ENCODE data around the gene POU2AF2.
A peak's percentile ranks its signal among the peaks of the same experiment; 100 is the strongest.

The POU2AF2 gene

GRCh38 chr11:111225881-111226280, 19.6 kb upstream of the POU2AF2 start:
- in situ Hi-C loops (cut with HindIII; ENCODE audit: low pct_unique_long_range_greater_than_20kb, low sequenced_read_pairs): no loop called here
- TF ChIP-seq JUND (IDR thresholded peaks at IDR 0.05; ENCODE audit: low read depth): no peak
- no peak for DNase-seq (ENCODE audit: low read depth in 1 of 2, low spot score in 1 of 2)

- in situ Hi-C loops (cut with HindIII; ENCODE audit: low pct_unique_long_range_greater_than_20kb, low sequenced_read_pairs): no loop called here
- no peak for TF ChIP-seq JUND (IDR thresholded peaks at IDR 0.05; ENCODE audit: low read depth)
- no peak for DNase-seq (ENCODE audit: low read depth in 1 of 2, low spot score in 1 of 2)
Observed at GRCh38 chr11:111229604-111230003, 15.9 kb upstream of the POU2AF2 start.

- TF ChIP-seq JUND (IDR thresholded peaks at IDR 0.05; ENCODE audit: low read depth): no peak
- in situ Hi-C loops (cut with HindIII; ENCODE audit: low pct_unique_long_range_greater_than_20kb, low sequenced_read_pairs): no loop called here
- DNase-seq (ENCODE audit: low read depth in 1 of 2, low spot score in 1 of 2): no peak
Observed at GRCh38 chr11:111230122-111230465, 15.4 kb upstream of the POU2AF2 start.

- in situ Hi-C loops (cut with HindIII; ENCODE audit: low pct_unique_long_range_greater_than_20kb, low sequenced_read_pairs): no loop called here
- no peak for TF ChIP-seq JUND (IDR thresholded peaks at IDR 0.05; ENCODE audit: low read depth)
- DNase-seq (ENCODE audit: low read depth in 1 of 2, low spot score in 1 of 2): no peak
Observed at GRCh38 chr11:111231836-111232235, 13.7 kb upstream of the POU2AF2 start.

GRCh38 chr11:111236383-111236782, 9.1 kb upstream of the POU2AF2 start:
- in situ Hi-C loops (cut with HindIII; ENCODE audit: low pct_unique_long_range_greater_than_20kb, low sequenced_read_pairs): no loop called here
- no peak for TF ChIP-seq JUND (IDR thresholded peaks at IDR 0.05; ENCODE audit: low read depth)

GRCh38 chr11:111237926-111238325, 7.6 kb upstream of the POU2AF2 start:
- in situ Hi-C loops (cut with HindIII; ENCODE audit: low pct_unique_long_range_greater_than_20kb, low sequenced_read_pairs): no loop called here
- no peak for DNase-seq (ENCODE audit: low read depth in 1 of 2, low spot score in 1 of 2)
- TF ChIP-seq JUND (IDR thresholded peaks at IDR 0.05; ENCODE audit: low read depth): no peak

More at GRCh38 chr11:111236383-111236782, 9.1 kb upstream of the POU2AF2 start:
- DNase-seq (ENCODE audit: low read depth in 1 of 2, low spot score in 1 of 2): no peak

GRCh38 chr11:111246956-111247355, 1.4 kb downstream of the POU2AF2 start:
- no peak for TF ChIP-seq JUND (IDR thresholded peaks at IDR 0.05; ENCODE audit: low read depth)
- in situ Hi-C loops (cut with HindIII; ENCODE audit: low pct_unique_long_range_greater_than_20kb, low sequenced_read_pairs): no loop called here
- DNase-seq (ENCODE audit: low read depth in 1 of 2, low spot score in 1 of 2): no peak

- DNase-seq (ENCODE audit: low read depth in 1 of 2, low spot score in 1 of 2): no peak
- in situ Hi-C loops (cut with HindIII; ENCODE audit: low pct_unique_long_range_greater_than_20kb, low sequenced_read_pairs): no loop called here
- TF ChIP-seq JUND (IDR thresholded peaks at IDR 0.05; ENCODE audit: low read depth): no peak
Observed at GRCh38 chr11:111250936-111251335, 5.4 kb downstream of the POU2AF2 start.

- no peak for TF ChIP-seq JUND (IDR thresholded peaks at IDR 0.05; ENCODE audit: low read depth)
Observed at GRCh38 chr11:111253131-111253530, 7.6 kb downstream of the POU2AF2 start.

GRCh38 chr11:111253630-111254029, 8.1 kb downstream of the POU2AF2 start:
- TF ChIP-seq JUND (IDR thresholded peaks at IDR 0.05; ENCODE audit: low read depth): no peak
- no peak for DNase-seq (ENCODE audit: low read depth in 1 of 2, low spot score in 1 of 2)
- in situ Hi-C loops (cut with HindIII; ENCODE audit: low pct_unique_long_range_greater_than_20kb, low sequenced_read_pairs): no loop called here

More at GRCh38 chr11:111253131-111253530, 7.6 kb downstream of the POU2AF2 start:
- in situ Hi-C loops (cut with HindIII; ENCODE audit: low pct_unique_long_range_greater_than_20kb, low sequenced_read_pairs): no loop called here
- peak in 1 of 2 experiments; percentile 81 for DNase-seq (ENCODE audit: low read depth in 1 of 2, low spot score in 1 of 2)

- in situ Hi-C loops (cut with HindIII; ENCODE audit: low pct_unique_long_range_greater_than_20kb, low sequenced_read_pairs): no loop called here
- no peak for TF ChIP-seq JUND (IDR thresholded peaks at IDR 0.05; ENCODE audit: low read depth)
- DNase-seq (ENCODE audit: low read depth in 1 of 2, low spot score in 1 of 2): no peak
Observed at GRCh38 chr11:111258046-111258445, 12.5 kb downstream of the POU2AF2 start.

- DNase-seq (ENCODE audit: low read depth in 1 of 2, low spot score in 1 of 2): no peak
- TF ChIP-seq JUND (IDR thresholded peaks at IDR 0.05; ENCODE audit: low read depth): no peak
- in situ Hi-C loops (cut with HindIII; ENCODE audit: low pct_unique_long_range_greater_than_20kb, low sequenced_read_pairs): no loop called here
Observed at GRCh38 chr11:111259896-111260295, 14.4 kb downstream of the POU2AF2 start.

- in situ Hi-C loops (cut with HindIII; ENCODE audit: low pct_unique_long_range_greater_than_20kb, low sequenced_read_pairs): no loop called here
- no peak for TF ChIP-seq JUND (IDR thresholded peaks at IDR 0.05; ENCODE audit: low read depth)
- DNase-seq (ENCODE audit: low read depth in 1 of 2, low spot score in 1 of 2): no peak
Observed at GRCh38 chr11:111260811-111261210, 15.3 kb downstream of the POU2AF2 start.

- in situ Hi-C loops (cut with HindIII; ENCODE audit: low pct_unique_long_range_greater_than_20kb, low sequenced_read_pairs): no loop called here
- TF ChIP-seq JUND (IDR thresholded peaks at IDR 0.05; ENCODE audit: low read depth): no peak
- no peak for DNase-seq (ENCODE audit: low read depth in 1 of 2, low spot score in 1 of 2)
Observed at GRCh38 chr11:111264646-111265045, 19.1 kb downstream of the POU2AF2 start.

All from T47D (cell line).